Neural progenitor cell (in vitro differentiated cells): ENCODE measurements around the gene MACROH2A1. TPM values are rescaled to one million over a fixed set of nuclear protein-coding genes. Genes with fewer than 3 reads are reported as not detected.

Experiments used
- DNase-seq: peaks from one replicate; pipeline ENCODE4 v3.0.0-alpha.2; 2016; ENCODE audit warnings: low spot score
- H2AFZ ChIP-seq: fragments of 200-600 bp; sonication (generic); replicated peaks from 2 replicates; pipeline ENCODE4 v1.6.1; 2016; ENCODE audit warnings: antibody characterized with exemption
- H3F3A ChIP-seq: fragments of 200-600 bp; sonication (generic); 2 replicates; pipeline ENCODE4 v1.6.1; 2016; ENCODE audit warnings: antibody characterized with exemption, low read depth
- H3K27ac ChIP-seq: fragments of 200-600 bp; sonication (generic); 2 replicates; pipeline ENCODE4 v1.5.1; 2016; ENCODE audit warnings: mild to moderate bottlenecking
- H3K27me3 ChIP-seq: fragments of 200-600 bp; sonication (generic); 2 replicates; pipeline ENCODE4 v1.6.1; 2016; ENCODE audit warnings: mild to moderate bottlenecking, moderate library complexity
- H3K36me3 ChIP-seq: fragments of 200-600 bp; sonication (generic); 2 replicates; pipeline ENCODE4 v1.5.1; 2016
- H3K4me1 ChIP-seq: fragments of 200-600 bp; sonication (generic); 2 replicates; pipeline ENCODE4 v1.6.1; 2016; ENCODE audit warnings: mixed run types
- H3K4me2 ChIP-seq: fragments of 200-600 bp; sonication (generic); 2 replicates; pipeline ENCODE4 v1.6.1; 2016
- H3K4me3 ChIP-seq: fragments of 200-600 bp; sonication (generic); 2 replicates; pipeline ENCODE4 v1.5.1; 2016
- H3K79me2 ChIP-seq: fragments of 200-600 bp; sonication (generic); 2 replicates; pipeline ENCODE4 v1.6.1; 2016; ENCODE audit warnings: low read depth
- H3K9ac ChIP-seq: fragments of 200-600 bp; sonication (generic); 2 replicates; pipeline ENCODE4 v1.6.1; 2016
- H3K9me3 ChIP-seq: fragments of 200-600 bp; sonication (generic); 2 replicates; pipeline ENCODE4 v1.5.1; 2016; ENCODE audit warnings: low read depth
- H4K20me1 ChIP-seq: fragments of 200-600 bp; sonication (generic); 2 replicates; pipeline ENCODE4 v1.6.1; 2016; ENCODE audit warnings: low read depth
- H3K27ac Mint-ChIP-seq: 3 replicates; pipeline ENCODE4 v1.8.0; 2021; ENCODE audit warnings: mixed read lengths
- H3K27me3 Mint-ChIP-seq: 2 replicates; pipeline ENCODE4 v1.8.0; 2022; ENCODE audit warnings: low read depth, mild to moderate bottlenecking, inconsistent platforms, moderate library complexity, mixed read lengths; ENCODE audit not compliant: insufficient read depth
- H3K36me3 Mint-ChIP-seq: 3 replicates; pipeline ENCODE4 v1.8.0; 2021; ENCODE audit warnings: mixed read lengths
- H3K4me1 Mint-ChIP-seq: 3 replicates; pipeline ENCODE4 v1.8.0; 2021; ENCODE audit warnings: mixed read lengths
- H3K4me3 Mint-ChIP-seq: 3 replicates; pipeline ENCODE4 v1.8.0; 2021; ENCODE audit warnings: mild to moderate bottlenecking, moderate library complexity, mixed read lengths
- H3K9me3 Mint-ChIP-seq: 3 replicates; pipeline ENCODE4 v1.8.0; 2020; ENCODE audit warnings: mixed read lengths
- CTCF ChIP-seq: fragments of 200-600 bp; sonication (generic); IDR thresholded peaks from 2 replicates; pipeline ENCODE4 v1.5.1; 2017; ENCODE audit warnings: antibody characterized with exemption, mild to moderate bottlenecking
- EZH2 ChIP-seq: fragments of 200-600 bp; sonication (generic); IDR thresholded peaks from 2 replicates; pipeline ENCODE4 v1.6.1; 2017; ENCODE audit warnings: antibody characterized with exemption, mild to moderate bottlenecking, moderate library complexity
- EZH2phosphoT487 ChIP-seq: fragments of 200-600 bp; sonication (generic); IDR thresholded peaks from 2 replicates; pipeline ENCODE4 v1.6.1; 2017; ENCODE audit warnings: antibody characterized with exemption
- total RNA-seq: library from RNA; depleted of rRNA; stranded (reverse); fragments of >200 nt; gene quantifications from 2 replicates; pipeline ENCODE4 v1.2.3, GENCODE V29; 2015; ENCODE audit warnings: low replicate concordance

Gene MACROH2A1
- total RNA-seq, 1 donor from 2014 or later, result 179 TPM

- H3K9ac ChIP-seq, result no peak overlapping the region
- Mint-ChIP-seq H3K4me1 (peaks cover 3% of the 10 kb centered on the region), H3K36me3 (no peaks in the 10 kb centered on the region), H3K27me3 (peaks cover 8% of the 10 kb centered on the region), H3K4me3 (no peak overlapping the region), H3K27ac (no peak overlapping the region), H3K9me3 (no peaks in the 10 kb centered on the region)
- no peaks in the 10 kb centered on the region for H3K9me3 ChIP-seq
- H3K4me2 ChIP-seq, result no peak overlapping the region
- H4K20me1 ChIP-seq, result no peaks in the 10 kb centered on the region
- no peaks in the 10 kb centered on the region for H3F3A ChIP-seq
- TF ChIP-seq CTCF (no peak), EZH2phosphoT487 (no peak), EZH2 (no peak)
- no peak for DNase-seq
- no peaks in the 10 kb centered on the region for H3K4me1 ChIP-seq
- no peaks in the 10 kb centered on the region for H3K27me3 ChIP-seq
- no peaks in the 10 kb centered on the region for H3K36me3 ChIP-seq
- H3K27ac ChIP-seq, result no peak overlapping the region
- H2AFZ ChIP-seq, result no peak overlapping the region
- H3K4me3 ChIP-seq, result no peak overlapping the region
- H3K79me2 ChIP-seq, result no peaks in the 10 kb centered on the region
Measured at GRCh38 chr5:135320718-135321484, 78.1 kb downstream of the MACROH2A1 start.

- Histone ChIP-seq H4K20me1 (no peaks in the 10 kb centered on the region), H3K9me3 (no peaks in the 10 kb centered on the region), H3K36me3 (no peaks in the 10 kb centered on the region), H3F3A (no peaks in the 10 kb centered on the region), H3K9ac (no peak overlapping the region), H3K4me2 (no peak overlapping the region), H3K79me2 (no peaks in the 10 kb centered on the region), H3K4me3 (no peak overlapping the region), H3K4me1 (no peaks in the 10 kb centered on the region), H3K27me3 (no peaks in the 10 kb centered on the region), H2AFZ (no peak overlapping the region), H3K27ac (no peak overlapping the region)
- peaks cover 8% of the 10 kb centered on the region for H3K27me3 Mint-ChIP-seq
- DNase-seq, result peak; percentile 53
- no peaks in the 10 kb centered on the region for H3K4me1 Mint-ChIP-seq
- TF ChIP-seq CTCF (peak; percentile 36), EZH2 (no peak)
- no peaks in the 10 kb centered on the region for H3K36me3 Mint-ChIP-seq
- no peak overlapping the region for H3K27ac Mint-ChIP-seq
- no peaks in the 10 kb centered on the region for H3K9me3 Mint-ChIP-seq
- H3K4me3 Mint-ChIP-seq, result no peak overlapping the region
Measured at GRCh38 chr5:135319928-135320606, 79.0 kb downstream of the MACROH2A1 start.

- Histone ChIP-seq H3K27me3 (no peaks in the 10 kb centered on the region), H3K9ac (no peak overlapping the region), H3K4me1 (no peaks in the 10 kb centered on the region), H4K20me1 (no peaks in the 10 kb centered on the region), H3F3A (no peaks in the 10 kb centered on the region), H3K79me2 (no peaks in the 10 kb centered on the region), H3K4me3 (no peak overlapping the region), H3K4me2 (no peak overlapping the region), H3K27ac (no peak overlapping the region), H3K9me3 (no peaks in the 10 kb centered on the region), H2AFZ (no peak overlapping the region), H3K36me3 (no peaks in the 10 kb centered on the region)
- Mint-ChIP-seq H3K4me3 (no peak overlapping the region), H3K4me1 (no peaks in the 10 kb centered on the region), H3K36me3 (no peaks in the 10 kb centered on the region), H3K27me3 (peaks cover 11% of the 10 kb centered on the region), H3K27ac (no peak overlapping the region), H3K9me3 (no peaks in the 10 kb centered on the region)
- DNase-seq, result no peak
- TF ChIP-seq EZH2 (no peak), CTCF (no peak), EZH2phosphoT487 (no peak)
Measured at GRCh38 chr5:135319458-135319857, 79.6 kb downstream of the MACROH2A1 start.
